Measurements from ENCODE around the gene CAPN7.
A peak's percentile ranks its signal among the peaks of the same experiment; 100 is the strongest.

The CAPN7 gene

DNA sequence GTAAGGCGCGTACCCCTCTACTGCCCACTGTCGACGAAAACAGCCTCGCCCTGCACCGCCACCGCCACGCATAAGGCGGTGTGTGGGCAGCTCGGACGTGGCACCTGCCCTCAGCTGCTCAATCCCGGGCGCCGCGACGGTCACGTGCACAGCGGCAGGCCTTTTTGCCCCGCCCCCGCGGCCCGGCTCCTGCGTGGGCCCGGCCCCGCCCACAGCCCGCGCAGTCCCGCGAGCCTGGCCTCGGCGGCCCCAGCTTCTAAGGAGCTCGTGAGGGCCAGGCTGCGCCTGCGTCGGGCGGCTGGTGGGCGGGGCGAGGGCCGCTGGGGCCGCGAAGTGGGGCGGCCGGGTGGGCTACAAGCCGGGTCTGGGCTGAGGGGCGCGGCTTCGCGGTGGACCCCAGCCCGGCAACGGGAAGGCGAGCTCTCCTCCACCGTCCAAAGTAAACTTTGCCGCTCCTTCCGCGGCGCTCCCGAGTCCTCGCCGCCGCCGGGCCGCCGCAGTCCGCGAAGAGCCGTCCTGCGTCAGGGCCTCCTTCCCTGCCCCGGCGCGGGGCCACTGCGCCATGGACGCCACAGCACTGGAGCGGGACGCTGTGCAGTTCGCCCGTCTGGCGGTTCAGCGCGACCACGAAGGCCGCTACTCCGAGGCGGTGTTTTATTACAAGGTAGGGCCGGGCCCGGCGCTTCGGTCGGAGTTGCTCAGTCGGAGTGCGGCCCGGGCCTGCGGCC lies at the start of gene CAPN7:
Gene CAPN7 (plus strand): TSS at position 313 of the 728 bp plus-strand sequence. CDS start 250 bp downstream, at position 563.
- no peaks in the 10 kb centered on the region for H3K9me3 ChIP-seq (ENCODE audit: insufficient read depth, low read length)
- H3K27me3 ChIP-seq (ENCODE audit: low read length): no peaks in the 10 kb centered on the region
- H3K9ac ChIP-seq (ENCODE audit: low read length): peak within 1 kb of the TSS; percentile 82
- TF ChIP-seq EZH2phosphoT487 (conservative IDR thresholded peaks at IDR 0.05; ENCODE audit: low read length): no peak
- TF ChIP-seq, protein P1, sequence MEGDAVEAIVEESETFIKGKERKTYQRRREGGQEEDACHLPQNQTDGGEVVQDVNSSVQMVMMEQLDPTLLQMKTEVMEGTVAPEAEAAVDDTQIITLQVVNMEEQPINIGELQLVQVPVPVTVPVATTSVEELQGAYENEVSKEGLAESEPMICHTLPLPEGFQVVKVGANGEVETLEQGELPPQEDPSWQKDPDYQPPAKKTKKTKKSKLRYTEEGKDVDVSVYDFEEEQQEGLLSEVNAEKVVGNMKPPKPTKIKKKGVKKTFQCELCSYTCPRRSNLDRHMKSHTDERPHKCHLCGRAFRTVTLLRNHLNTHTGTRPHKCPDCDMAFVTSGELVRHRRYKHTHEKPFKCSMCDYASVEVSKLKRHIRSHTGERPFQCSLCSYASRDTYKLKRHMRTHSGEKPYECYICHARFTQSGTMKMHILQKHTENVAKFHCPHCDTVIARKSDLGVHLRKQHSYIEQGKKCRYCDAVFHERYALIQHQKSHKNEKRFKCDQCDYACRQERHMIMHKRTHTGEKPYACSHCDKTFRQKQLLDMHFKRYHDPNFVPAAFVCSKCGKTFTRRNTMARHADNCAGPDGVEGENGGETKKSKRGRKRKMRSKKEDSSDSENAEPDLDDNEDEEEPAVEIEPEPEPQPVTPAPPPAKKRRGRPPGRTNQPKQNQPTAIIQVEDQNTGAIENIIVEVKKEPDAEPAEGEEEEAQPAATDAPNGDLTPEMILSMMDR (IDR thresholded peaks at IDR 0.05; ENCODE audit: insufficient read depth, low read length, poor library complexity, severe bottlenecking): no peak
- H3K9me2 ChIP-seq (replicated peaks; ENCODE audit: insufficient read depth, low read length): no peaks in the 10 kb centered on the region
- H3K27ac ChIP-seq (ENCODE audit: low read depth, low read length): peak within 1 kb of the TSS; percentile 73
- peak within 1 kb of the TSS; percentile 86 for H3K4me3 ChIP-seq (ENCODE audit: insufficient read depth, low read length, poor library complexity, severe bottlenecking)
- H3K79me2 ChIP-seq (ENCODE audit: insufficient read depth, low read length): peaks cover 41% of the 10 kb centered on the region
- H3K36me3 ChIP-seq (ENCODE audit: low read length): peaks cover 9% of the 10 kb centered on the region; the same call in 1 of the 2 replicates
- no peaks in the 10 kb centered on the region for H4K20me1 ChIP-seq (ENCODE audit: low read depth, low read length)
- H3F3A ChIP-seq (ENCODE audit: insufficient read depth): peaks cover 23% of the 10 kb centered on the region
- peak within 1 kb of the TSS; percentile 76 for H2AFZ ChIP-seq (ENCODE audit: low read depth, low read length, severe bottlenecking)
- peak within 1 kb of the TSS; percentile 94 for H3K4me2 ChIP-seq (ENCODE audit: low read depth, low read length, poor library complexity, severe bottlenecking)

DNA sequence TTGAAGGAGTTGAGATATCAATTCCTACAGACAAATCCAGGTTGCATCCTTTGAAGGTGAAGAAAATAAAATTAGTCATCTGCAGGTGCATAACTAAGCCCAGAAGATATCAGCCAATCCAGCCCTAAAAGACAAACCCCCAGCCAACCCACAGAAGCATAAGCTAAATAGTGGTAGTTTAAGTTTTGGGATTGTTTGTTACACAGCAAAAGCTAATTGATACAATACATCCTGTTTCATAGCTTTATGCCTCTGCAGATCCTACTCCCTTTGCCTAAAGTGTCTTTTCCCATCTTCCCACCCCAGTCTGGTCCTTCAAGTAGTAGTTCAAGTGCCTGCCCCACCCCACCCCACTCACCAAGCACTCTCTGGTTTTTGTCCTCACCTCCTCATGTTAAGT lies 48.6 kb upstream of the CAPN7 start:
- no peak overlapping the region for H3K27ac ChIP-seq (ENCODE audit: low read depth, low read length)
- no peaks in the 10 kb centered on the region for H3K36me3 ChIP-seq (ENCODE audit: low read length)
- H3K27me3 ChIP-seq (ENCODE audit: low read length): no peaks in the 10 kb centered on the region
- H3K9me3 ChIP-seq (ENCODE audit: insufficient read depth, low read length): 0 out of 2 replicates have a peak, but pooled peaks cover 4% of the 10 kb centered on the region
- no peaks in the 10 kb centered on the region for H3K9me2 ChIP-seq (replicated peaks; ENCODE audit: insufficient read depth, low read length)
- no peaks in the 10 kb centered on the region for H3K79me2 ChIP-seq (ENCODE audit: insufficient read depth, low read length)
- no peak overlapping the region for H3K4me3 ChIP-seq (ENCODE audit: insufficient read depth, low read length, poor library complexity, severe bottlenecking)
- no peak overlapping the region for H3K4me2 ChIP-seq (ENCODE audit: low read depth, low read length, poor library complexity, severe bottlenecking)
- no peak overlapping the region for H3K9ac ChIP-seq (ENCODE audit: low read length)
- no peaks in the 10 kb centered on the region for H4K20me1 ChIP-seq (ENCODE audit: low read depth, low read length)
- no peak for TF ChIP-seq EZH2phosphoT487 (conservative IDR thresholded peaks at IDR 0.05; ENCODE audit: low read length)
- TF ChIP-seq, protein P1 (IDR thresholded peaks at IDR 0.05; ENCODE audit: insufficient read depth, low read length, poor library complexity, severe bottlenecking): no peak
- H2AFZ ChIP-seq (ENCODE audit: low read depth, low read length, severe bottlenecking): no peak overlapping the region
- H3F3A ChIP-seq (ENCODE audit: insufficient read depth): no peaks in the 10 kb centered on the region

DNA sequence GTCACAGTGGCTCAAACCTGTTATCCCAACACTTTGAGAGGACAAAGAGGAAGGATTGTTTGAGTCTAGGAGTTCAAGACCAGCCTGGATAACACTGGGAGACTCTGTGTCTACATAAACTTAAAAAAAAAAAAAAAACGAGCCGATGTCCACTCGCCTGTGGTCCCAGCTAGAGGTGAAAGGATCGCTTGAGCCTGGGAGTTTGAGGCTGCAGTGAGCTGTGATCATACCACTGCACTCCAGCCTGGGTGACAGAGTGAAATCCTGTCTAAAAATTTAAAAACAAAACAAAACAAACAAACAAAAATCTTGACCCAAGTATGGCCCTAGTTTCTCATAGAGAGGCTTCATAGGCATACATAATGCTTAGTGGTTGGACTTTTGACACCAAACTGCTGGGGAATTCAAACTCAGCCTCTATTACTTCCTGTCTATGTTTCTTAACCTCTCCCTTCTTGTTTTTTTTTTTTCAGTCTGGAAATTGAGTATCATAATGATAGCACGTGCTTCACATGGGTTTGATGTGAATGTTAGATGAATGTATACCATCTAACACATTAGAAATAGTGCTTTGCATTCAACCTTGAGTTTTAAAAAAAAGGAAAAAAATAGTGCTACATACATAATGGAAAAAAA lies 46.4 kb upstream of the CAPN7 start:
- Histone ChIP-seq H2AFZ (ENCODE audit: low read depth, low read length, severe bottlenecking) (no peak overlapping the region), H4K20me1 (ENCODE audit: low read depth, low read length) (no peaks in the 10 kb centered on the region), H3K4me2 (ENCODE audit: low read depth, low read length, poor library complexity, severe bottlenecking) (no peak overlapping the region), H3K36me3 (ENCODE audit: low read length) (no peaks in the 10 kb centered on the region), H3K27me3 (ENCODE audit: low read length) (no peaks in the 10 kb centered on the region), H3K9ac (ENCODE audit: low read length) (no peak overlapping the region), H3K9me2 (replicated peaks; ENCODE audit: insufficient read depth, low read length) (no peaks in the 10 kb centered on the region), H3K79me2 (ENCODE audit: insufficient read depth, low read length) (no peaks in the 10 kb centered on the region), H3F3A (ENCODE audit: insufficient read depth) (no peaks in the 10 kb centered on the region), H3K27ac (ENCODE audit: low read depth, low read length) (no peak overlapping the region), H3K4me3 (ENCODE audit: insufficient read depth, low read length, poor library complexity, severe bottlenecking) (no peak overlapping the region), H3K9me3 (ENCODE audit: insufficient read depth, low read length) (0 out of 2 replicates have a peak, but pooled peaks cover 4% of the 10 kb centered on the region)
- TF ChIP-seq EZH2phosphoT487 (conservative IDR thresholded peaks at IDR 0.05; ENCODE audit: low read length): no peak
- TF ChIP-seq, protein P1 (IDR thresholded peaks at IDR 0.05; ENCODE audit: insufficient read depth, low read length, poor library complexity, severe bottlenecking): no peak
